NCI-H524 (cell line): ENCODE data around the gene IL20RB.

ENCODE experiments used
- DNase-seq, 2 experiments: peaks; one replicate each; lab custom pipeline; 2025; lab: John Stamatoyannopoulos, UW

Gene IL20RB

GRCh38 chr3:136957751-136958288 lies at the start of gene IL20RB:
TSS of gene IL20RB (plus strand) at chr3:136957983. CDS start at chr3:136958114, 131 bp downstream.
- DNase-seq: no peak

GRCh38 chr3:136908297-136908696 lies 49.5 kb upstream of the IL20RB start:
- DNase-seq: no peak

GRCh38 chr3:136909187-136909586 lies 48.6 kb upstream of the IL20RB start:
- no peak for DNase-seq

- DNase-seq: no peak
These were observed 47.1 kb upstream of the IL20RB start for GRCh38 chr3:136910697-136911096.

GRCh38 chr3:136913168-136913567 lies 44.6 kb upstream of the IL20RB start:
- DNase-seq: no peak

- no peak for DNase-seq
These were observed 43.0 kb upstream of the IL20RB start for GRCh38 chr3:136914739-136915138.

- DNase-seq: no peak
These were observed 41.6 kb upstream of the IL20RB start for GRCh38 chr3:136916223-136916622.

- no peak for DNase-seq
These were observed 37.8 kb upstream of the IL20RB start for GRCh38 chr3:136919799-136920580.

GRCh38 chr3:136920904-136921611 lies 36.7 kb upstream of the IL20RB start:
- no peak for DNase-seq

GRCh38 chr3:136925425-136926190 lies 32.2 kb upstream of the IL20RB start:
- no peak for DNase-seq

GRCh38 chr3:136928240-136928639 lies 29.5 kb upstream of the IL20RB start:
- DNase-seq: no peak

- no peak for DNase-seq
These were observed 27.7 kb upstream of the IL20RB start for GRCh38 chr3:136929977-136930670.

- no peak for DNase-seq
These were observed 26.2 kb upstream of the IL20RB start for GRCh38 chr3:136931606-136932005.

GRCh38 chr3:136932523-136932922 lies 25.3 kb upstream of the IL20RB start:
- no peak for DNase-seq

- DNase-seq: no peak
These were observed 24.6 kb upstream of the IL20RB start for GRCh38 chr3:136932978-136933772.

GRCh38 chr3:136937175-136937574 lies 20.6 kb upstream of the IL20RB start:
- no peak for DNase-seq

- DNase-seq: no peak
These were observed 19.9 kb upstream of the IL20RB start for GRCh38 chr3:136937851-136938250.

GRCh38 chr3:136938334-136938733 lies 19.4 kb upstream of the IL20RB start:
- DNase-seq: no peak

GRCh38 chr3:136939489-136939888 lies 18.3 kb upstream of the IL20RB start:
- DNase-seq: no peak

- no peak for DNase-seq
These were observed 15.0 kb upstream of the IL20RB start for GRCh38 chr3:136942803-136943202.

GRCh38 chr3:136943436-136943835 lies 14.3 kb upstream of the IL20RB start:
- DNase-seq: no peak
